ENCODE results near the gene FKBP10.

DNA sequence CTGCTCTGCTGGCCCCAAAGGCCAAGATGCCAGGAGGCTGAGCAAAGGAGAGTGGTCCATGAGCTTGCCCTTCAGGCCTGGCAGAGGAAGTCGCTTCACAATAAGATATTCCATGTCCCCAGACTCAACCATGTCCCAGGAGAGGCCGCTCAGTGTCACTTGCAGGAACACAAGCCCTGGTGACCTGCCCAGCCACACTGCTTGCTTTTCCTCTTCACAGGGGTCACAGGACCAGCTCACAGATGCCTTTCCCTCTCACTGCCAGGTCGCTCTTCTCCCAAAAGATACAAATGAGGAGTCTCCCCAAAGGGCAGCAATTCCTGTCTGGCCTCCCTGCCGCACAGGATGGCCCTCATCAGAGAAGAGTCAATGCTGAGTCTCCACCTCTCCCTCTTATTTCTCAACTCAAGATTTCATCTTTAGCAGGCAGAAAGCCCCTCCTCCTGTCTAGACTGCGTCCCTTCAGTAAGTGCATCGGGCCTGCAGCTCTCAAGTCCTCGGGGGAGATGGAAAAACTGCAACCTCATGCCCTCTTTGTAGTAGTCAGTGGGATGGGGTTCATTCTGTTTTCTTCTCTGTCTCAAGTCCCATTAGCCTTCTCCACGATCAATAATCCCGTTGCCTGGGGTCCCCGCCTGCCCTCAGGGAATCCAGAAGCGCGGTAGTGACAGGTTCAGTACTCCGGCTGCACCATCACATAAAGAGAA lies 31.2 kb upstream of the FKBP10 start:
- TF ChIP-seq CTCF (IDR thresholded peaks at IDR 0.05) (no peak), POLR2A (IDR thresholded peaks at IDR 0.05) (no peak), POLR2AphosphoS5 (IDR thresholded peaks at IDR 0.05) (no peak)

Data from upper lobe of left lung (tissue), 4 donors.